Right cardiac atrium (tissue), 5 donors: ENCODE results near the gene MGAT4A. TPM values are rescaled to one million over a fixed set of nuclear protein-coding genes. Genes with fewer than 3 reads are reported as not detected.
"Not testable (repeated sequence)": the region's sequence is repeated elsewhere in the genome, so short reads cannot be mapped to it uniquely, and the experiment has no call there.

Experiments
- ATAC-seq, 2 donors: fragments of 200-7000 bp; cut with Tn5 transposase; one replicate each; pipeline versions ENCODE4 v1.8.0 to v1.9.1; 2020; ENCODE audit warnings: moderate library complexity in 2 of 2, mild to moderate bottlenecking in 1 of 2
- DNase-seq, 3 donors: peaks; one replicate each; pipeline ENCODE4 v3.0.0-alpha.2; 2020
- H3K27ac ChIP-seq: one replicate; pipeline ENCODE4 v1.5.1; 2013; ENCODE audit warnings: mild to moderate bottlenecking, low read length, control low read depth, moderate library complexity
- H3K27me3 ChIP-seq: one replicate; pipeline ENCODE4 v1.6.1; 2013; ENCODE audit not compliant: control insufficient read depth, insufficient read depth
- H3K4me1 ChIP-seq: one replicate; pipeline ENCODE4 v1.6.1; 2013; ENCODE audit warnings: low read length; ENCODE audit not compliant: control insufficient read depth, insufficient read depth
- H3K4me3 ChIP-seq: one replicate; pipeline ENCODE4 v1.5.1; 2013; ENCODE audit warnings: low read length, control low read depth
- H3K9me3 ChIP-seq: one replicate; pipeline ENCODE4 v1.6.1; 2013; ENCODE audit warnings: low read length; ENCODE audit not compliant: control insufficient read depth
- WGBS: extraction: QIAGEN DNeasy Blood & Tissue Kit; methylation state at CpG from one replicate; pipeline ENCODE4 v1.1.7; 2013; 5-methylcytosine and 5-hydroxymethylcytosine counted together
- intact Hi-C, 4 donors: fragments of 100-400 bp; cut with DNase I; formaldehyde crosslinking; loops; one replicate each; pipeline versions ENCODE4 v1.11.0 to v1.14.0; 2022 to 2023
- polyA plus RNA-seq: library from polyadenylated mRNA; stranded (reverse); fragments of 200-250 nt; gene quantifications from one replicate; pipeline ENCODE4 v1.2.3, GENCODE V29; 2013
- total RNA-seq, 4 donors: library from RNA; stranded (reverse); fragmentation: NEBNext Ultra II Directional; extraction: Animal tissue kit (Norgen Biotek cat#: 25700); gene quantifications; one replicate each; pipeline ENCODE4 v1.2.1, GENCODE V29; 2021
- donor health status: healthy with polysubstance abuse.
- donor health status: DM: no; HTN: yes; CAD: no.
- donor health status: DM: no; HTN: no; CAD: no.
- donor health status: DM: no; HTN: yes; CAD: no; lungs with severe emphysema.
- donor health status: DM: yes; HTN: yes; CAD: no.

The MGAT4A gene
- total and polyA plus RNA-seq, 5 donors: 5.2 to 37.2 (median 24.9) TPM

DNA sequence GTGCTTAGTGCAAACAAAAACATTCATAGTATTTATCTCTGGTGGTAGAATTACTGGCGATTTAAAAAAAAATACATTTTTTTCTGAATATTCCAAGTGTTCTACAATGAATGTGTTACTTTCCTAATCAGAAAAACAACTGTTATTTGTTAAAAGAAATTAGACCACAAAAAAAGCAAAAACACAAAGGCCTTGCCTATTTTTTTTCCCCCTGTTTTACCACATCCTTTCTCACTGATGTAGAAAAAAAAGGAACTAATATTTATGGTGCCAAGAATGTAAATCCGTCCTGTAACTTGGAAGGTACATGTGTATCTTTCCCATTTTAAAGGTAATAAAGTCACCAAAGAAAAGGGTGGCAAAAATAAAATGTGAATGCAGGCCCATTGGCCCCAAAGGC is 28.4 kb upstream of the MGAT4A start:
- Histone ChIP-seq H3K4me3 (no peak overlapping the region), H3K27me3 (no peaks in the 10 kb centered on the region), H3K9me3 (no peaks in the 10 kb centered on the region), H3K27ac (no peak overlapping the region), H3K4me1 (peaks cover 5% of the 10 kb centered on the region)
- no peak for DNase-seq
- 76% methylated on average over 2 of the region's 2 CpGs for WGBS
- intact Hi-C loops: no loop called here
- ATAC-seq: no peak

DNA sequence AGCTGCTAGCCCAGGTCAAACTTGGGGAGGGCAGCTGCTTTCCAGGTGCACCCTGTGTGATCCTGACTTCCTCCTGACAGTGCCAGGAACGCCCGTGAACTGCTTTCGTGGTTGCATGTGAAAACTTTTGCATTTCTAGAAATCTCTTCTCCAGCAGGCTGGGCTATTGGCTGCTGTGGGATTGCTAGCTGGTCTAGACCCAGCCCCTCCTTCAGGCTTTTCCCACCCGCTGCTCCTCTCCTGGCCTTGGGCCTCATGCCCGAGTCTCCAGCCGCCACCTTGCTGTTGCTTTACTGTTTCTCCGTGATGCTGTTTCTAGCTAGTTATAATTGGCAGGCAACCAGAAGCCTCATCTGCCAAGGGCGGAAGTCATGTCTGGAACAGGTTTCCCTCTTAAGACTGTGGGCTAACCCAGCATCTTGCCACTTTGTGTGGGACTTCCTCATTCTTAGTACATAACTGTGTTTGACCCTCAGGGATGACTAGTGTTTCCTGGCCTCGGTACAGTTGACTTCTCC is 27.0 kb upstream of the MGAT4A start:
- Histone ChIP-seq H3K27me3 (no peaks in the 10 kb centered on the region), H3K4me1 (peaks cover 5% of the 10 kb centered on the region), H3K9me3 (no peaks in the 10 kb centered on the region), H3K4me3 (no peak overlapping the region), H3K27ac (peak overlapping the region; percentile 46)
- DNase-seq (peak; percentile 66 to 82 (median 80)), ATAC-seq (peak; percentile 94 to 98)
- WGBS: 28% methylated on average over 9 of the region's 9 CpGs
- intact Hi-C loops: no loop called here

DNA sequence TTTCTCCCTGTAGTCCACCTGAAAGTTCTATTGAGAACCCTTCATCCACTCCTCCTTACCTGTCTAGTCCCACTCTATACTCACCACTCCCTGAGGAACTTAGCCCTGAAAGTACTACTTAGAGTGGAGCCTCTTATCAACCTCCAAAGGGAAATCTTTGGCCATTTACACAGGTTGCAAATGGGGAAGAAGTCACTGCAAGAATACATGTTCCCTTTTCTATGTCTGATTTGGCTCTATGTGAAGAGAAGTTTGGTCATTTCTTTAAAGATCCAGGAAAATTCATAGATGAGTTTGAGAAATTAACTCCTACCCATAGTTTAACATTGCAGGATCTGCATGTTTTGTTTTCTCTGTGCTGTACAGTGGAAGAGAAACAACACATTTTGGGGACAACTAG is 22.9 kb upstream of the MGAT4A start:
- Histone ChIP-seq H3K4me3 (no peak overlapping the region), H3K27me3 (no peaks in the 10 kb centered on the region), H3K27ac (no peak overlapping the region), H3K9me3 (no peaks in the 10 kb centered on the region), H3K4me1 (peaks cover 5% of the 10 kb centered on the region)
- no peak for DNase-seq
- intact Hi-C loops: no loop called here
- no peak for ATAC-seq

DNA sequence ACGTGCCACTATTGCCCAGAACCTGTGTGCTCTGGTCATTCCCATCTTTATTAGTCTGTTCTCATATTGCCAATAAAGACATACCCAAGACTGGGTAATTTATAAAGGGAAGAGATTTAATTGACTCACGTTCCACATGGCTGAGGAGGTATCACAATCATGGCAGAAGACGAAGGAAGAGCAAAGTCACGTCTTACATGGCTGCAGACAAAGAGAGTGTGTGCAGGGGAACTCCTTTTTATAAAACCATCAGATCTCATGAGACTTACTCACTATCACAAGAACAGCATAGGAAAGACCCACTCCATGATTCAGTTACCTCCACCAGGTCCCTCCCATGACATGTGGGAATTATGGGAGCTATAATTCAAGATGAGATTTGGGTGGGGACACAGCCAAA is 21.8 kb upstream of the MGAT4A start:
- intact Hi-C loops, DNase-seq, H3K27me3 ChIP-seq, H3K27ac ChIP-seq, H3K4me1 ChIP-seq, H3K4me3 ChIP-seq, H3K9me3 ChIP-seq, ATAC-seq: not testable (repeated sequence)
- 83% methylated on average over 4 of the region's 4 CpGs for WGBS

DNA sequence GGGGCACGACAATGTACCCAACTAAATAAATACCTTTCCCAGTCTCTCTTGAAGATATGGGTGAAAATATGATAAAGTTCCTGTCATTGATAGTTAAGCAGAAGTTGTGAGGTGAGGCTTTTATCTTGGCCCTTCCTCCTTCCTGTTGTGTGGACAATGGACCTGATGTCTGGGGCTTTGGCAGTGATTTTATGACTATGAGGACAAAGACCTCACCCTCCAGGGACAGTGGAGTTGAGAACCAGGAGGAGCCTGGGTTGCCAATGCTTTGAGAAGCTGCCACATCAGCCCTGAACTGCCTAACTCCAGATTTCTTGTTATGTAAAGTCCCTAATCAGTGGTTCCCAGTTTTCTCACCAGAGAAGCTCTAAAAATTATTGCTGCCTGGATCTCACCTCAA is 20.8 kb upstream of the MGAT4A start:
- Histone ChIP-seq H3K27ac (no peak overlapping the region), H3K9me3 (no peaks in the 10 kb centered on the region), H3K27me3 (no peaks in the 10 kb centered on the region), H3K4me1 (no peaks in the 10 kb centered on the region), H3K4me3 (no peak overlapping the region)
- intact Hi-C loops: no loop called here
- 79% methylated on average over 1 of the region's 1 CpG for WGBS
- ATAC-seq (no peak), DNase-seq (no peak)

DNA sequence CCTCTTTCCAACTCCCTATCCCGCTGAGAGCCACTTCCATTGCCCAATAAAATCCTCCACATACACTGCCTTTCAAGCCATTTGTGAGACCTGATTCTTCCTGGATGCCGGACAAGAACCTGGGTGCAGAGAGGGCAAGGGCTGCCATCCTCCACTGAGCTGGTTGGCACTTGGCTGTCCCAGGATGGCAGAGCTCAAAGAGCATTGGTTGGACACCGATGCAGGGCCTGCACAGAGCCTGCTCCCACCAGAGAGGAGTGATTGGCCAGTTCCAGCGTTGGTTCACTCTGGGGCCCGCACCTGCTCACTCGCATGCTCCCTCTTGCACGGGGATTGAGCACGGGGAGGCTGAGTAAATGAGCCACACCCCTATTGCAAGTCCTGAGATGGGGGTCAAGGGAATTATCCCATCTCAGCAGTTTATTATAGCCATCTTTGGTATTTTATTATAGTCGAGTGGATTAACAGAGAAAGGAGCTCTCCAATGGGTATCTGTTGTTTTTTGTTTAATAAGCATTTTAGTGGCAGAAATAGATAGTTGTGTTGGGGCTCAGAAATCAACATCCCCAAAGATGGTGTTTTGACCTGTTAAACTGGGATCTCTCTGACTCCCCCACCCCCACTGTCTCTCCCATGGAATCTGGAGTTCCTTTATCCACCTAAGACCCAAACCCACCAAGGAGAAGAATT is 19.8 kb upstream of the MGAT4A start:
- Histone ChIP-seq H3K9me3 (no peaks in the 10 kb centered on the region), H3K27me3 (no peaks in the 10 kb centered on the region), H3K4me3 (no peak overlapping the region), H3K27ac (no peak overlapping the region), H3K4me1 (no peaks in the 10 kb centered on the region)
- ATAC-seq: no peak
- intact Hi-C loops: no loop called here
- 93% methylated on average over 9 of the region's 9 CpGs for WGBS
- DNase-seq: no peak

DNA sequence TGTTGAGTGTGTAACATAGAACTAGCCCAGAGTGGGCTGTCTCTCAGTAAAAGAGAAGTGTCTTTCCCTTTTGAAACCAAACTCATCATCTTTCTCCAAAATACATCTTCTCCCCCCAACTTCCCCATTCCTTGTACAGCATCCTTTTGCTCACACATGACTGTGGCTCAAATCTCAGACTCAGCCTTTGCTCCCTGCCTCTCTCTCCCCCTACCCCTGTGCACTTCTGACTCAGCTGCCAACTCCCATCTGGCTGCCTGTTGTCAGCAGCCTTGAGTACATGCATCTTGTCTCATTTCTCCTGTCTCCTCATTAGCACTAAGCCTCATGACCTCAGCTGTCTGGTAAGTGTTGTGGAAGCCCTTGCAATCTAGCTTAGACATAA is 18.1 kb upstream of the MGAT4A start:
- H3K4me1 ChIP-seq: no peaks in the 10 kb centered on the region
- ATAC-seq: peak; percentile 68 to 81
- DNase-seq: no peak
- H3K27me3 ChIP-seq: no peaks in the 10 kb centered on the region
- no peaks in the 10 kb centered on the region for H3K9me3 ChIP-seq
- no peak overlapping the region for H3K4me3 ChIP-seq
- H3K27ac ChIP-seq: no peak overlapping the region
- intact Hi-C loops: loop anchor here in 1 of 4 donors (10.0 kb wide), 1 partner anchor 56 kb away; no protein-coding TSS in a partner anchor

DNA sequence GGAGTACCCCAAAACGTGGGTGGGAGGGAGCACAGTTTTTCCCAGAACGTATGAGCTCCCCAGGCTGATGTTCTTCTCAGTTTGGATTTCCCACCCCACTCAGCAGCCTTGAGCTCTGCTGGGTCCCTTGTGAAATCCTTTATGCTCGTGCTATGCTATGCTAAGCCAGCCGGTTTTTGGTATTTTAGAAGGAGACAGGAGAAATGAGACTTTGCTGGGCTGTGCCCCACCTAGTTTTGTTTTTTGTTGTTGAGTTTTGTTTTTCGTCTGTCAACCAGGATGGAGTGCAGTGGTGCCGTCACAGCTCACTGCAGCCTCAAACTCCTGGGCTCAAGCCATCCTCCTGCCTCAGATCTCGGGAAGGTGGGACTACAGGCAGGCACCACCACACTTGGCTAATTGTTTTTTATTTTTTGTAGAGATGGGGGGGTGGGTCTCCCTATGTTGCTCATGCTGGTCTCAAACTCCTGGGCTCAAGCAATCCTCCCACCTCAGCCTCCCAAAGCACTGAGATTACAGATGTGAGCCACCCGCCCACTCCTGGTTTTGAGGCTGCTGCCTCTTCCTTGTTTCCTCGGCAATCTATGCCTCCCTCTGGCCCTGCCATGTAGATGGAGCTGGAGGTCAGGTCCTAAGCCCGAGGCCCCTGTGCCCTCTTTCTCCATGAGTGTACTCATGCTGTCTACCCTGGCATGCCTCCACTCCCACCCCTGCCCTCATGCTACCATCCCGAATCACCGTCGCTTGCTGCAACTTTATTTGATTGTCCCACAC is 17.5 kb upstream of the MGAT4A start:
- Histone ChIP-seq H3K4me1 (no peaks in the 10 kb centered on the region), H3K27ac (no peak overlapping the region), H3K9me3 (no peaks in the 10 kb centered on the region), H3K27me3 (no peaks in the 10 kb centered on the region), H3K4me3 (no peak overlapping the region)
- WGBS: 66% methylated on average over 13 of the region's 13 CpGs
- intact Hi-C loops: loop anchor here in 1 of 4 donors (10.0 kb wide), 1 partner anchor 56 kb away; no protein-coding TSS in a partner anchor
- ATAC-seq: peak in 1 of 2 donors; percentile 16
- DNase-seq: no peak

DNA sequence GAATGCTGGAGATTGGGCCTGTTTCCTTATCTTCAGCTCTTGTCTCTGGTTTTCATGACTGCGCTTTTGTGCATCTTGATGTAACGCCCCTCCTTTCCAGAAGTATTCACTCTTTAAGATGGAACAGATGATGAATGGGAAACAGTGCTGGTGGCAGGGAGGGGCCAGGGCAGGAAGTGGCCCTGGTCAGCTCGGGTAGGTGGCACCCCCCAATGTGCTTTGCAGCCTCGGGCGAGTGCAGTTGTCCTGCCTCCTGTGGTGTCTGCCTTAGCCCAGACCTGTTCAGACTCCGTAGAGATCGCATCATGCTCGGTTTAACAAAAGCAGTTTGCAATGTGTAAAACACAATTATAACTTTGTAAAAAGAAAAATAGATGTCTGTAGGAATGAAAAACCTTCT is 17.0 kb upstream of the MGAT4A start:
- Histone ChIP-seq H3K9me3 (no peaks in the 10 kb centered on the region), H3K4me3 (no peak overlapping the region), H3K4me1 (no peaks in the 10 kb centered on the region), H3K27ac (no peak overlapping the region), H3K27me3 (no peaks in the 10 kb centered on the region)
- ATAC-seq: no peak
- intact Hi-C loops: loop anchor here in 1 of 4 donors (10.0 kb wide), 1 partner anchor 57 kb away; no protein-coding TSS in a partner anchor
- 56% methylated on average over 8 of the region's 8 CpGs for WGBS
- no peak for DNase-seq

DNA sequence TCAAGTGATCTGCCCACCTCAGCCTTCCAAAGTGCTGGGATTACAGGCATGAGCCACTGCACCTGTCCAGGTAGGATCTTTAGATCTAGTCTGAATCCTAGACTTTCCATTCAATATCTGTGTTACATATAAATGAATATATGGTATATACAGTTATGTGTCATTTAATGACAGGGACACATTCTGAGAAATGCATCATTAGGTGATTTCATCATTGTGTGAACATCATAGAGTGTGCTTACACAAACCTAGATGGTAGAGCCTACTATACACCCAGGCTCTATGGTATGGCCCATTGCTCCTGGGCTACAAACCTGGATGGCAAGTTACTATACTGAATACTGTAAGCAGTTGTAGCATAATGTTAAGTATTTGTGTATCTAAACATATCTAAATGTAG is 15.5 kb upstream of the MGAT4A start:
- ATAC-seq (no peak), DNase-seq (no peak)
- H3K4me1 ChIP-seq: no peaks in the 10 kb centered on the region
- no peak overlapping the region for H3K27ac ChIP-seq
- H3K4me3 ChIP-seq: no peak overlapping the region
- H3K27me3 ChIP-seq: no peaks in the 10 kb centered on the region
- intact Hi-C loops: loop anchor here in 1 of 4 donors (10.0 kb wide), 1 partner anchor 58 kb away; no protein-coding TSS in a partner anchor
- no peaks in the 10 kb centered on the region for H3K9me3 ChIP-seq

DNA sequence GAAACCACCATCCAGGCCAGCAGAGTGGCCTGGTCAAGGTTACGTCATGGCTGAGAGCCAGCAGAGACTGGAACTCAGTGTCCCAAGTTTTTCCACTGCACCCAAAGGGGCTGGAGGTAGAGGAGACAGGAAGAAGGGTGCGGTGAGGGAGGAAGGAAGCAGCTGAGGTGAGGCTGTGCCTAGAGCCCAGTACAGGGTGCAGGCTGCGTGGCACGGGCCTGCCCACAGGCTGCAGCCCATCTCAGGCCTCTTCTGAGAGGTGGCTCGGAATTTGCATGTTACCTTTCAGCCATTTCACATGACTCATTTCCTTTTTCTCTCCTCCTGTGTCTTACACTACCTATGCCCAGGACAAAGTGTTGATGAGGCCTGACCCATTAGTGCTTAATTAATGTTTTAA is 13.7 kb upstream of the MGAT4A start:
- no peak for DNase-seq
- Histone ChIP-seq H3K27me3 (no peaks in the 10 kb centered on the region), H3K4me3 (no peak overlapping the region), H3K4me1 (no peaks in the 10 kb centered on the region), H3K27ac (no peak overlapping the region), H3K9me3 (no peaks in the 10 kb centered on the region)
- WGBS: 84% methylated on average over 5 of the region's 5 CpGs
- ATAC-seq: no peak
- intact Hi-C loops: loop anchor here in 1 of 4 donors (10.0 kb wide), 1 partner anchor 60 kb away; no protein-coding TSS in a partner anchor
